OCI-LY7 (cell line): ENCODE data around the gene HMOX1. TPM values are rescaled to one million over a fixed set of nuclear protein-coding genes. Genes with fewer than 3 reads are reported as not detected.

Experiments used
- BruUV-seq: library from RNA; stranded (reverse); fragments of 400-500 nt; replicated peaks from 2 replicates; lab custom pipeline; 2021; lab: Mats Ljungman, UMichigan
- CTCF ChIA-PET: fragments of 300-600 bp; sonication (Branson Sonifier 250); formaldehyde crosslinking; loops from one replicate; lab custom pipeline; 2022; ENCODE audit warnings: antibody characterized with exemption; ENCODE audit not compliant: unreplicated experiment; lab: Charles Lee
- POLR2A ChIA-PET: fragments of 300-600 bp; sonication (Branson Sonifier 250); formaldehyde crosslinking; loops from one replicate; lab custom pipeline; 2022; ENCODE audit warnings: antibody characterized with exemption; lab: Charles Lee
- DNase-seq: peaks from one replicate; pipeline ENCODE4 v3.0.0-alpha.2; 2015; ENCODE audit warnings: low spot score
- H2AFZ ChIP-seq: fragments of 200-600 bp; sonication (generic), shearing (Covaris generic); 2 replicates; pipeline ENCODE4 v1.6.1; 2014; ENCODE audit warnings: mild to moderate bottlenecking, antibody characterized with exemption, low read length, moderate library complexity
- H3K27ac ChIP-seq: fragments of 200-600 bp; sonication (generic); 2 replicates; pipeline ENCODE4 v1.5.1; 2014; ENCODE audit warnings: mixed run types, low read depth, mild to moderate bottlenecking, moderate library complexity, low read length, inconsistent platforms; ENCODE audit not compliant: poor library complexity, severe bottlenecking
- H3K36me3 ChIP-seq: fragments of 200-600 bp; sonication (generic); 2 replicates; pipeline ENCODE4 v1.6.1; 2014; ENCODE audit warnings: mild to moderate bottlenecking, antibody characterized with exemption, low read length, moderate library complexity, mixed read lengths; ENCODE audit not compliant: insufficient read depth
- H3K4me1 ChIP-seq: fragments of 200-600 bp; sonication (generic); 2 replicates; pipeline ENCODE4 v1.5.1; 2014; ENCODE audit warnings: mild to moderate bottlenecking, low read length; ENCODE audit not compliant: insufficient read depth, poor library complexity, severe bottlenecking
- H3K4me2 ChIP-seq: fragments of 200-600 bp; sonication (generic); 2 replicates; pipeline ENCODE4 v1.6.1; 2014; ENCODE audit warnings: mild to moderate bottlenecking, low read length
- H3K4me3 ChIP-seq: fragments of 200-600 bp; sonication (generic); 2 replicates; pipeline ENCODE4 v1.5.1; 2014; ENCODE audit warnings: mild to moderate bottlenecking, low read depth, low read length; ENCODE audit not compliant: poor library complexity, severe bottlenecking
- H3K79me2 ChIP-seq: fragments of 200-600 bp; sonication (generic); 2 replicates; pipeline ENCODE4 v1.6.1; 2016; ENCODE audit warnings: low read depth, mild to moderate bottlenecking, low read length, moderate library complexity, mixed read lengths; ENCODE audit not compliant: insufficient read depth
- H3K9me2 ChIP-seq: fragments of 200-600 bp; sonication (generic); 2 replicates; pipeline ENCODE4 v1.6.1; 2016; ENCODE audit warnings: mild to moderate bottlenecking, low read length, mixed read lengths; ENCODE audit not compliant: insufficient read depth
- H3K9me3 ChIP-seq: fragments of 200-600 bp; sonication (generic); 2 replicates; pipeline ENCODE4 v1.6.1; 2014; ENCODE audit warnings: mild to moderate bottlenecking, mixed run types, low read length, mixed read lengths
- H4K20me1 ChIP-seq: fragments of 200-600 bp; sonication (generic); 2 replicates; pipeline ENCODE4 v1.6.1; 2014; ENCODE audit warnings: mild to moderate bottlenecking, antibody characterized with exemption, low read length, moderate library complexity, mixed read lengths; ENCODE audit not compliant: insufficient read depth
- EZH2phosphoT487 ChIP-seq: fragments of 200-600 bp; sonication (generic); IDR thresholded peaks from 2 replicates; pipeline ENCODE4 v1.6.1; 2018; ENCODE audit warnings: low read depth, borderline replicate concordance, mild to moderate bottlenecking, mixed run types, antibody characterized with exemption, low read length, moderate library complexity, mixed read lengths
- intact Hi-C: fragments of 100-400 bp; cut with micrococcal nuclease; formaldehyde crosslinking; loops from one replicate; pipeline ENCODE4 v1.10.0; 2022; ENCODE audit not compliant: unreplicated experiment
- total RNA-seq, 2 experiments: library from RNA; depleted of rRNA in 1 of 2; stranded (reverse); fragments of >200 nt in 1 of 2; shearing (Covaris generic) in 1 of 2; gene quantifications; 2 replicates each; pipeline ENCODE4 v1.2.3, GENCODE V29; 2014 to 2022
- TF ChIP-seq, protein P1 (sequence below): fragments of 200-600 bp; sonication (generic); conservative IDR thresholded peaks from 2 replicates; pipeline ENCODE4 v1.5.1; 2014; ENCODE audit warnings: mild to moderate bottlenecking, antibody characterized with exemption, low read length, moderate library complexity, mixed read lengths

The HMOX1 gene
- total RNA-seq, 2 experiments from 2014 or later: 2.2 to 13.9 TPM

DNA sequence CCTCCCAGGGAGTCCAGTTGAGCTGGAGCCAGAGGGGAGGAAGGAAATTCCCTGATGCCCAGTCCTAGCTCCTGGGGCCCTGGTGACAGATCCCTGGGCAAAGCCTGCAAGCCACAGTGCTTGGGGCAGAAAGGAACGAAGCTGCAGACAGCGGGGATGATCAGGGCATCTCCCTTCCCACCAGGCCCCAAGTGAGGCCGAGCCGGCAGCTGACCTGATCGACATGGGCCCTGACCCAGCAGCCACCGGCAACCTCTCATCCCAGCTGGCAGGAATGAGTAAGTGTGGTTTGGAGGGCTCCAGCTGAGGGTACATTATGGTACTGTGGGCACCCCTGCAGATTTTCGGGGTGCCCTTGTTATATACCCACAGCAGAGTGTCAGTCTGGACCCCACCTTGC lies 47.7 kb upstream of the HMOX1 start:
- Histone ChIP-seq H3K9me3 (no peaks in the 10 kb centered on the region), H4K20me1 (no peaks in the 10 kb centered on the region), H3K4me1 (peaks cover 19% of the 10 kb centered on the region), H3K4me2 (no peak overlapping the region), H2AFZ (no peak overlapping the region), H3K4me3 (no peak overlapping the region), H3K79me2 (no peaks in the 10 kb centered on the region), H3K9me2 (no peaks in the 10 kb centered on the region), H3K27ac (no peak overlapping the region), H3K36me3 (peaks cover 11% of the 10 kb centered on the region; the same call in 1 of the 2 replicates)
- ChIA-PET CTCF (no interaction called here), POLR2A (interaction anchor here (0.6 kb wide), 1 partner anchor 9 kb away, joined by 7 read pairs; no protein-coding TSS in a partner anchor)
- TF ChIP-seq, protein P1, sequence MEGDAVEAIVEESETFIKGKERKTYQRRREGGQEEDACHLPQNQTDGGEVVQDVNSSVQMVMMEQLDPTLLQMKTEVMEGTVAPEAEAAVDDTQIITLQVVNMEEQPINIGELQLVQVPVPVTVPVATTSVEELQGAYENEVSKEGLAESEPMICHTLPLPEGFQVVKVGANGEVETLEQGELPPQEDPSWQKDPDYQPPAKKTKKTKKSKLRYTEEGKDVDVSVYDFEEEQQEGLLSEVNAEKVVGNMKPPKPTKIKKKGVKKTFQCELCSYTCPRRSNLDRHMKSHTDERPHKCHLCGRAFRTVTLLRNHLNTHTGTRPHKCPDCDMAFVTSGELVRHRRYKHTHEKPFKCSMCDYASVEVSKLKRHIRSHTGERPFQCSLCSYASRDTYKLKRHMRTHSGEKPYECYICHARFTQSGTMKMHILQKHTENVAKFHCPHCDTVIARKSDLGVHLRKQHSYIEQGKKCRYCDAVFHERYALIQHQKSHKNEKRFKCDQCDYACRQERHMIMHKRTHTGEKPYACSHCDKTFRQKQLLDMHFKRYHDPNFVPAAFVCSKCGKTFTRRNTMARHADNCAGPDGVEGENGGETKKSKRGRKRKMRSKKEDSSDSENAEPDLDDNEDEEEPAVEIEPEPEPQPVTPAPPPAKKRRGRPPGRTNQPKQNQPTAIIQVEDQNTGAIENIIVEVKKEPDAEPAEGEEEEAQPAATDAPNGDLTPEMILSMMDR: no peak
- TF ChIP-seq EZH2phosphoT487: no peak
- DNase-seq: no peak
- intact Hi-C loops: loop anchor here (5.0 kb wide), 1 partner anchor 76 kb away; the partner anchor contains the start of gene HMGXB4
- BruUV-seq: no TSS peak

GRCh38 chr22:35334004-35334403 lies 46.9 kb upstream of the HMOX1 start:
- H3K36me3 ChIP-seq: peaks cover 11% of the 10 kb centered on the region; the same call in 1 of the 2 replicates
- no peak for DNase-seq

GRCh38 chr22:35335468-35335867 lies 45.4 kb upstream of the HMOX1 start:
- Histone ChIP-seq H3K27ac (no peak overlapping the region), H3K9me2 (no peaks in the 10 kb centered on the region), H3K9me3 (no peaks in the 10 kb centered on the region), H3K79me2 (no peaks in the 10 kb centered on the region), H2AFZ (no peak overlapping the region), H3K36me3 (peaks cover 12% of the 10 kb centered on the region; the same call in 1 of the 2 replicates), H3K4me2 (no peak overlapping the region), H4K20me1 (no peaks in the 10 kb centered on the region), H3K4me3 (no peak overlapping the region), H3K4me1 (peaks cover 9% of the 10 kb centered on the region)
- intact Hi-C loops: no loop called here
- ChIA-PET CTCF (no interaction called here), POLR2A (no interaction called here)
- DNase-seq: no peak
- BruUV-seq: no TSS peak
- no peak for TF ChIP-seq EZH2phosphoT487
- TF ChIP-seq, protein P1: no peak

More at GRCh38 chr22:35334004-35334403, 46.9 kb upstream of the HMOX1 start:
- BruUV-seq: no TSS peak
- peaks cover 19% of the 10 kb centered on the region for H3K4me1 ChIP-seq
- H2AFZ ChIP-seq: no peak overlapping the region
- no peaks in the 10 kb centered on the region for H3K79me2 ChIP-seq
- H3K9me2 ChIP-seq: no peaks in the 10 kb centered on the region
- TF ChIP-seq, protein P1: no peak
- TF ChIP-seq EZH2phosphoT487: no peak
- intact Hi-C loops: loop anchor here (5.0 kb wide), 1 partner anchor 77 kb away; the partner anchor contains the start of gene HMGXB4
- no peak overlapping the region for H3K4me3 ChIP-seq
- POLR2A ChIA-PET: interaction anchor here (0.6 kb wide), 1 partner anchor 46 kb away, joined by 6 read pairs; no protein-coding TSS in a partner anchor
- no peaks in the 10 kb centered on the region for H3K9me3 ChIP-seq
- CTCF ChIA-PET: no interaction called here
- no peaks in the 10 kb centered on the region for H4K20me1 ChIP-seq
- H3K4me2 ChIP-seq: no peak overlapping the region
- H3K27ac ChIP-seq: no peak overlapping the region
